GM12864 (cell line): ENCODE measurements around the gene DOK3.

ENCODE experiments used
- DNase-seq: peaks from one replicate; pipeline ENCODE4 v3.0.0-alpha.2; 2011; ENCODE audit warnings: low read depth
- H3K4me3 ChIP-seq: 2 replicates; pipeline ENCODE4 v1.5.1; 2011; ENCODE audit warnings: mild to moderate bottlenecking, low read depth, low read length, control low read depth
- CTCF ChIP-seq: IDR thresholded peaks from 2 replicates; pipeline ENCODE4 v1.5.1; 2011; ENCODE audit warnings: low read depth, mild to moderate bottlenecking, moderate library complexity, low read length, control low read depth, inconsistent platforms; ENCODE audit errors: missing control alignments

DOK3 gene

GRCh38 chr5:177483042-177483441 is 26.6 kb downstream of the DOK3 start:
- no peak overlapping the region for H3K4me3 ChIP-seq
- no peak for DNase-seq
- TF ChIP-seq CTCF: no peak

- no peak for TF ChIP-seq CTCF
- H3K4me3 ChIP-seq: no peak overlapping the region
- no peak for DNase-seq
These were observed 27.2 kb downstream of the DOK3 start for GRCh38 chr5:177482359-177482795.

GRCh38 chr5:177479774-177480173 is 29.9 kb downstream of the DOK3 start:
- TF ChIP-seq CTCF: no peak
- H3K4me3 ChIP-seq: no peak overlapping the region
- DNase-seq: no peak

GRCh38 chr5:177478711-177479646 is 30.6 kb downstream of the DOK3 start:
- no peak for DNase-seq
- no peak overlapping the region for H3K4me3 ChIP-seq
- TF ChIP-seq CTCF: no peak

- no peak for TF ChIP-seq CTCF
- DNase-seq: no peak
- H3K4me3 ChIP-seq: no peak overlapping the region
These were observed 31.7 kb downstream of the DOK3 start for GRCh38 chr5:177477701-177478477.

- TF ChIP-seq CTCF: no peak
- no peak overlapping the region for H3K4me3 ChIP-seq
- no peak for DNase-seq
These were observed 32.9 kb downstream of the DOK3 start for GRCh38 chr5:177476531-177477233.
